ENCODE results near the gene PLAGL2. TPM values are rescaled to one million over a fixed set of nuclear protein-coding genes. Genes with fewer than 3 reads are reported as not detected.

PLAGL2 gene
- total RNA-seq, 2 experiments from 2014 or later, result 9.8 to 40.3 TPM

DNA sequence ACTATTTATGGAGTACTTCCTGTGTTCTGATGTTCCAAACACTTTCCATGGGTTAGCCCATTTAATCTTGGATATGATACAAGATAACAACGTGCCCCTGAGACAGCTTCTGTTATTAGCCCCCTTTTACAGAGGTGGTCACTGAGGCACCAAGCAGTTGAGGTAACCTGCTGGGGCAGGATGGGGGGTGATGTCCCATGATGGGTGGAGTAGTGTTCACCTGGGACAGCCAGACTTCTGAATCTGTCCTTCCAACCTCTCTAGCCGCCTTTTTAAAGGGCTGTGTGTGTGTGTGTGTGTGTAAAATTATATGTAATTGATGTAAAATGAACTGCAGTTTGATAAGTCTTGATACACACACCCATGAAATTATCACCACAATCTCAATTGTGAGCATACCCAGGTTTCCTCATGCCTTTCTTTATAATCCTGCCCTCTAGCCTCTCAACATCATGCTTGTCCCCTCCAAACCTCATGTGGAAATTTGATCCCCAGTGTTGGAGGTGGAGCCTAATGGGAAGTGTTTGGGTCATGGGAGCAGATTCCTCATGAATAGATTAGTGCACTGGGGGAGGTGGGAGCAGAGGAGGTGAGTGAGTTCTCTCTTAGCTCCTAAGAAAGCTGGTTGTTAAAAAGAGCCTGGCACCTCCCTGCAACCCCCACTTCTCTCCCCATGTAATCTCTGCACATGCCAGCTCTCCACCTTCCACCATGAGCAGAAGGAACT is 39.2 kb downstream of the PLAGL2 start:
- H3K4me2 ChIP-seq (ENCODE audit: low read length), result no peak overlapping the region
- POLR2A ChIA-PET, result no interaction called here
- H3K9me3 ChIP-seq (ENCODE audit: low read length), result no peaks in the 10 kb centered on the region
- no peaks in the 10 kb centered on the region for H3K79me2 ChIP-seq (ENCODE audit: insufficient read depth, low read depth, low read length)
- no peak overlapping the region for H3K4me3 ChIP-seq (ENCODE audit: low read depth, low read length, poor library complexity, severe bottlenecking)
- no peaks in the 10 kb centered on the region for H3K4me1 ChIP-seq (ENCODE audit: insufficient read depth, low read length, poor library complexity, severe bottlenecking)
- BruUV-seq (replicated peaks), result no TSS peak
- no peaks in the 10 kb centered on the region for H4K20me1 ChIP-seq (ENCODE audit: insufficient read depth, low read length)
- intact Hi-C loops (cut with micrococcal nuclease; ENCODE audit: unreplicated experiment), result no loop called here
- TF ChIP-seq EZH2phosphoT487 (IDR thresholded peaks at IDR 0.05; ENCODE audit: borderline replicate concordance, low read depth, low read length), result no peak
- TF ChIP-seq, protein P1, sequence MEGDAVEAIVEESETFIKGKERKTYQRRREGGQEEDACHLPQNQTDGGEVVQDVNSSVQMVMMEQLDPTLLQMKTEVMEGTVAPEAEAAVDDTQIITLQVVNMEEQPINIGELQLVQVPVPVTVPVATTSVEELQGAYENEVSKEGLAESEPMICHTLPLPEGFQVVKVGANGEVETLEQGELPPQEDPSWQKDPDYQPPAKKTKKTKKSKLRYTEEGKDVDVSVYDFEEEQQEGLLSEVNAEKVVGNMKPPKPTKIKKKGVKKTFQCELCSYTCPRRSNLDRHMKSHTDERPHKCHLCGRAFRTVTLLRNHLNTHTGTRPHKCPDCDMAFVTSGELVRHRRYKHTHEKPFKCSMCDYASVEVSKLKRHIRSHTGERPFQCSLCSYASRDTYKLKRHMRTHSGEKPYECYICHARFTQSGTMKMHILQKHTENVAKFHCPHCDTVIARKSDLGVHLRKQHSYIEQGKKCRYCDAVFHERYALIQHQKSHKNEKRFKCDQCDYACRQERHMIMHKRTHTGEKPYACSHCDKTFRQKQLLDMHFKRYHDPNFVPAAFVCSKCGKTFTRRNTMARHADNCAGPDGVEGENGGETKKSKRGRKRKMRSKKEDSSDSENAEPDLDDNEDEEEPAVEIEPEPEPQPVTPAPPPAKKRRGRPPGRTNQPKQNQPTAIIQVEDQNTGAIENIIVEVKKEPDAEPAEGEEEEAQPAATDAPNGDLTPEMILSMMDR (conservative IDR thresholded peaks at IDR 0.05; ENCODE audit: low read length), result no peak
- no peaks in the 10 kb centered on the region for H3K9me2 ChIP-seq (ENCODE audit: insufficient read depth, low read length)
- CTCF ChIA-PET (ENCODE audit: unreplicated experiment), result no interaction called here
- no peak overlapping the region for H2AFZ ChIP-seq (ENCODE audit: low read length)
- H3K36me3 ChIP-seq (ENCODE audit: insufficient read depth, low read length), result peaks cover 32% of the 10 kb centered on the region; the same call in 1 of the 2 replicates
- no peak overlapping the region for H3K27ac ChIP-seq (ENCODE audit: low read depth, low read length, poor library complexity, severe bottlenecking)
- no peak for DNase-seq (ENCODE audit: low spot score)

DNA sequence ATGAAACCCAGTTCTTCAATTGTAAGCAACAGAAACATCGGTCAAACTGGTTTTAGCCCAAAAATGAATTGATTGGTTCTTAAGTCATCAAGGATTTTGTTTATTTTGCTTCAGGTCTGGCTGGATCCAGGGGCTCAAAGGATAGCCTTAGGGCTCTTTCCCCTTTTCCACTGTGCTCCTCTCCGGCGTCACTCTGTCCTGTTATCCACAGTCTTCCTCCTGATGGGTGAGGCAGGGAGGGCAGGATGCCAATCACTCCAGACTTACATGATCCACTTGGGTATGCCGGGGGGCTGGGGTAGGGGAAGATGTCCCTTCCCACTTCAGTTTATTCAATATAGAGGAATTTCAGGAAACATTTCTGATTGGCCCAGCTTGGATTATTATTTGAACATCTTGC is 40.0 kb downstream of the PLAGL2 start:
- TF ChIP-seq, protein P1 (conservative IDR thresholded peaks at IDR 0.05; ENCODE audit: low read length), result no peak
- TF ChIP-seq EZH2phosphoT487 (IDR thresholded peaks at IDR 0.05; ENCODE audit: borderline replicate concordance, low read depth, low read length), result no peak
- Histone ChIP-seq H3K4me2 (ENCODE audit: low read length) (no peak overlapping the region), H3K36me3 (ENCODE audit: insufficient read depth, low read length) (peaks cover 36% of the 10 kb centered on the region; the same call in 1 of the 2 replicates), H4K20me1 (ENCODE audit: insufficient read depth, low read length) (no peaks in the 10 kb centered on the region), H3K4me1 (ENCODE audit: insufficient read depth, low read length, poor library complexity, severe bottlenecking) (no peaks in the 10 kb centered on the region), H3K4me3 (ENCODE audit: low read depth, low read length, poor library complexity, severe bottlenecking) (no peak overlapping the region), H3K79me2 (ENCODE audit: insufficient read depth, low read depth, low read length) (no peaks in the 10 kb centered on the region), H3K27ac (ENCODE audit: low read depth, low read length, poor library complexity, severe bottlenecking) (no peak overlapping the region), H2AFZ (ENCODE audit: low read length) (no peak overlapping the region), H3K9me3 (ENCODE audit: low read length) (no peaks in the 10 kb centered on the region), H3K9me2 (ENCODE audit: insufficient read depth, low read length) (no peaks in the 10 kb centered on the region)
- ChIA-PET CTCF (ENCODE audit: unreplicated experiment) (no interaction called here), POLR2A (no interaction called here)
- no peak for DNase-seq (ENCODE audit: low spot score)
- BruUV-seq (replicated peaks), result no TSS peak
- intact Hi-C loops (cut with micrococcal nuclease; ENCODE audit: unreplicated experiment), result no loop called here

DNA sequence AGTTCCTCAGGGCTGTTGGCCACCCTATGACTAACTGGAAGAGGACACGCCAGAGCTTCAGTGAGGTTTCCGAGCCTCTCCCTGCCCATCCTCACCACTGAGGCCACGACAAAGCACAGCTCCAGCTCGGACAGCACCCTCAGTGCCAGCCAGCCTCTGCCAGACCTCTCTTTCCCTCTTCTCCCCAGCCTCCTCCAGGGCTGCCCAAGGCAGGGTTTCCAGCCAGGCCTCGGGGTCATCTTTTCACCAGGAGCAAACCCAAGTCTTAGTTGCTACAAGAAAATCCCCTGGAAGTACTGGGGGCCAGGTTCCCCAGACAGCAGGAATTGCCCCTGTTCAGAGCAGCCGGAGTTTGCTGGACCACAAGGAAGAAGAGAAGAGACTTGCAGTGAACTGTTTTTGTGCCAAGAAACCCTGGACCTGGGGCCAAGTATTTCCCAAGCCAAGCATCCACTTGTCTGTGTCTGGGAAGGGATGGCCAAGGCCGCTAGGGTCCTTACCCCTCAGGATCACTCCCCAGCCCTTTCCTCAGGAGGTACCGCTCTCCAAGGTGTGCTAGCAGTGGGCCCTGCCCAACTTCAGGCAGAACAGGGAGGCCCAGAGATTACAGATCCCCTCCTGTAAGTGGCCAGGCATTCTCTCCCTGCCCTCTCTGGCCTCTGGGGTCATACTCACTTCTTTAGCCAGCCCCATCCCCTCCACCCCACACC is 41.6 kb downstream of the PLAGL2 start:
- Histone ChIP-seq H3K4me3 (ENCODE audit: low read depth, low read length, poor library complexity, severe bottlenecking) (no peak overlapping the region), H3K4me1 (ENCODE audit: insufficient read depth, low read length, poor library complexity, severe bottlenecking) (no peaks in the 10 kb centered on the region), H3K79me2 (ENCODE audit: insufficient read depth, low read depth, low read length) (no peaks in the 10 kb centered on the region), H3K9me3 (ENCODE audit: low read length) (no peaks in the 10 kb centered on the region), H3K9me2 (ENCODE audit: insufficient read depth, low read length) (no peaks in the 10 kb centered on the region), H3K4me2 (ENCODE audit: low read length) (no peak overlapping the region), H4K20me1 (ENCODE audit: insufficient read depth, low read length) (no peaks in the 10 kb centered on the region), H2AFZ (ENCODE audit: low read length) (no peak overlapping the region), H3K27ac (ENCODE audit: low read depth, low read length, poor library complexity, severe bottlenecking) (no peak overlapping the region), H3K36me3 (ENCODE audit: insufficient read depth, low read length) (peaks cover 52% of the 10 kb centered on the region)
- BruUV-seq (replicated peaks), result TSS peak; percentile 44
- ChIA-PET CTCF (ENCODE audit: unreplicated experiment) (no interaction called here), POLR2A (interaction anchor here (0.6 kb wide), 1 partner anchor 21 kb away, joined by 3 read pairs; no protein-coding TSS in a partner anchor)
- intact Hi-C loops (cut with micrococcal nuclease; ENCODE audit: unreplicated experiment), result no loop called here
- no peak for TF ChIP-seq EZH2phosphoT487 (IDR thresholded peaks at IDR 0.05; ENCODE audit: borderline replicate concordance, low read depth, low read length)
- TF ChIP-seq, protein P1 (conservative IDR thresholded peaks at IDR 0.05; ENCODE audit: low read length), result no peak
- DNase-seq (ENCODE audit: low spot score), result no peak
